GM10248 (cell line): ENCODE data around the gene NTN1.

Experiments
- CTCF ChIA-PET: fragments of 300-600 bp; sonication (Branson Sonifier 250); formaldehyde crosslinking; extraction: SDS; loops from one replicate; lab custom pipeline; 2021; ENCODE audit warnings: antibody characterized with exemption; lab: Yijun Ruan, JAX
- POLR2A ChIA-PET: fragments of 350-650 bp; sonication (Branson Sonifier 250); formaldehyde crosslinking; extraction: SDS; loops from one replicate; lab custom pipeline; 2020; ENCODE audit warnings: antibody characterized with exemption; lab: Yijun Ruan, JAX
- DNase-seq: peaks from one replicate; pipeline ENCODE4 v3.0.0; 2012; ENCODE audit errors: extremely low spot score
- TF ChIP-seq, protein P1 (sequence below): IDR thresholded peaks from 2 replicates; pipeline ENCODE4 v1.5.1; 2012; ENCODE audit warnings: mild to moderate bottlenecking, low read depth; ENCODE audit errors: extremely low read depth, missing control alignments, control extremely low read depth

Gene NTN1

DNA sequence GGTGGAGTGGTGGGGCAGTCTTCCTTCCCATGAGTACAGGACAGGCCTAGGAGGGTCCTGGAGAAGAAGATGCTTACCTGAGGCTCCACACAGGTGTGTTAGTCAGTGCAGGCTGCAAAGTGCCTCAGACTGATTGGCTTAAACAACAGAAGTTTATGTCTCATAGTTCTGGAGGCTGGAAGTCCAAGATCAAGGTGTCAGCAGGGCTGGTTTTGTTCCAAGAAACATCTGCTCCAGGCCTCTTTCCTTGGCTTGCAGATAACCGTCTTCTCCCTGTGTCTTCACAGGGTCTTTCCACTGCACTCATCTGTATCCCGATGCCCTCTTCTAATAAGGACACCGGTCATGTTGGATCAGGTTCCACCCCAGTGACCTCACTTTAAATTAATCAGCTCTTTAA lies 153.0 kb downstream of the NTN1 start:
- DNase-seq, result no peak
- CTCF ChIA-PET, result interaction anchor here (1.3 kb wide), 1 partner anchor 16 kb away, joined by 4 read pairs; no protein-coding TSS in a partner anchor
- POLR2A ChIA-PET, result no interaction called here
- TF ChIP-seq, protein P1, sequence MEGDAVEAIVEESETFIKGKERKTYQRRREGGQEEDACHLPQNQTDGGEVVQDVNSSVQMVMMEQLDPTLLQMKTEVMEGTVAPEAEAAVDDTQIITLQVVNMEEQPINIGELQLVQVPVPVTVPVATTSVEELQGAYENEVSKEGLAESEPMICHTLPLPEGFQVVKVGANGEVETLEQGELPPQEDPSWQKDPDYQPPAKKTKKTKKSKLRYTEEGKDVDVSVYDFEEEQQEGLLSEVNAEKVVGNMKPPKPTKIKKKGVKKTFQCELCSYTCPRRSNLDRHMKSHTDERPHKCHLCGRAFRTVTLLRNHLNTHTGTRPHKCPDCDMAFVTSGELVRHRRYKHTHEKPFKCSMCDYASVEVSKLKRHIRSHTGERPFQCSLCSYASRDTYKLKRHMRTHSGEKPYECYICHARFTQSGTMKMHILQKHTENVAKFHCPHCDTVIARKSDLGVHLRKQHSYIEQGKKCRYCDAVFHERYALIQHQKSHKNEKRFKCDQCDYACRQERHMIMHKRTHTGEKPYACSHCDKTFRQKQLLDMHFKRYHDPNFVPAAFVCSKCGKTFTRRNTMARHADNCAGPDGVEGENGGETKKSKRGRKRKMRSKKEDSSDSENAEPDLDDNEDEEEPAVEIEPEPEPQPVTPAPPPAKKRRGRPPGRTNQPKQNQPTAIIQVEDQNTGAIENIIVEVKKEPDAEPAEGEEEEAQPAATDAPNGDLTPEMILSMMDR, result no peak

DNA sequence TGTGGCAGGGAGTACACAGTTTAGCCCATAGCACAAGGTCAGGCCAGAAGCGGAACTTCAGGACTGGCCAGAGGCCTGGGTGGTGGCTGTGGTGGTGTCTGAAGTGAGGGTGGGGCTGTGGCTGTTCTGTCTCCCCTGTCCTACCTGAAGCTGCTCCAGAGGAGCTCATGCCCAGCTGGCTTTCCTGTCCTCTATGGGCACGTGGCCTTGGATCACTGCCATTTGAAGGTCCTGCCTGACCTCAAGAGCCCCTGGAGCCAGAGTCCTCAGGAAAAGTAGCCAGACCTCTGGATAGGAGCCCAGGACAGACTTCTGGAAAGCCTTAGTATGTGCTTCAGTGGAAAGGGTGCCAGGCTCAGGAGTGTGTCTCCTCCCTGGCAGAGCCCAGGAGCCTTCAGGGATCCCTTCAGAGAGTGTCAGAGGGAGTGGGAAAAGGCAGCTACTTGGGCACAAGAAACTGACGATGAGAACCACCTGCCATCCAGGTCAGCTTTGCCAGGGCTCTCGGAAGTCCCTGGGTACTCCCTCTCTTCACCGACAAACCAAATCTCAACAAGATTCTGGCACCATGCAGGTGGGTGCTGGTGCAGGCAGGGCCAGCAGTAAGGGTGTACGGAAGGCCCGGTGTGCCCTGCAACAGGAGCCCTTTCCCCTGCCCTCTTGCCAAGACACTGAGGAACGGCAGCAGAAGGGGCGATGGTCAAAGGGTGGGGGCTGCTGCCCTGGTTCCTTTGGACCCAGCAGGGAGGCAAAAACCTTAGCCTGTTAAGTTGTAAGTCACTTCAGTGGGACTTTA lies 153.7 kb downstream of the NTN1 start:
- CTCF ChIA-PET, result interaction anchor here (1.3 kb wide), 1 partner anchor 17 kb away, joined by 4 read pairs; no protein-coding TSS in a partner anchor
- POLR2A ChIA-PET, result no interaction called here
- TF ChIP-seq, protein P1, result no peak
- DNase-seq, result no peak

DNA sequence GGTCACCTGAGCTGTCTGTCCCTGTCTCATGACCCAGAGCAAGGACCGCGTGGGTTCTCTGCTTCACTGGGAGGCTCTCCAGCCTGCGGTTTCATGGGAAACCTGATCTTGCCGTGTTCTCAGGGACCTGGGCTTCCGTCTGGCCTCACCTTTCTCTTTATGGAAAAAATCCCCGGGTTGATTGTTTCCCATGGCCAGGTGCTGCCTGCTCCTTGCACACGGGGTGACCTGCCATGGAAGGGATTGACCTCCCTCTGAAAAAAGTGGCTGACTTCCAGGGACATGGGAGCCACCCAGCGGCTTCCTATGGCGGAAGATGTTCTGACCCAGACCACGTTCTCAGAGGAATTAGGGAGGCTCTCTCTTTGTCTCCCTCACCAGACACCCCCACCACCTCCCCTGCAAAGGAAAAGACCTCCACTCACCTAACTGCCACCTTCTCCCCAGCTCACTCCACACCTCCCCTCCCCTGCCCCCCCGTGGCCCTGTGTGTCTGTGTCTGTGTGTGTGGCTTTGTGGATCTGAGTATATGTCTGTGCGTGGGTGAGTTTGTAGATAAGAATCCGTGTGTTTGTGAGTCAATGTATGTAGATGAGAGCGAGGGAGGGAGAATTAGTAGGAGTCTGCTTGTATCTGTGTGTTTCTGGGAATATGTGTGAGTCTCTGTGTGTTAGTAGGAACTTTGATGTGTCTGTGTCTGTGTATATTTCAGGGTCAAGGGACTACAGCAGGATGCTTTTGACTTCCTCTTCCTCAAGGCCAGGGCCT lies 154.6 kb downstream of the NTN1 start:
- ChIA-PET CTCF (no interaction called here), POLR2A (no interaction called here)
- TF ChIP-seq, protein P1, result no peak
- no peak for DNase-seq

DNA sequence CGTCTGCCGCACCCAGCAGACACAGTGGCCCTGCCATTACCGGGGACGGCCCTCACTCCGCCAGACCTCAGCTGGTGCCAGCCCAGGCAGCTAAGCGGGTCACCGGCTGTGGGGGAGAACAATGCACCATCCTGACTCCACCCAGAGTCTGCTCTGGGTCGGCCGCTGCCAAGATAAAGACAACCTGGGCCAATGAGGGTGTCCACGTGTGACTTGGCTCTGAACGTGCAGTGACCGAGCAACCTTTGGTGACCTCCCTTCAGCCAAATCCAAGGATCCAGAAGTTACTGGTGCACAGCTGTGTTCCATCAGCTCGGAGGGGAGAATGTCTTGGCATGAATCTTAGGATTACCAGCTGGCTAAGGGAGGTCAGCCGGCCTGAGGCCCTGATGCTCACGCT lies 155.9 kb downstream of the NTN1 start:
- ChIA-PET POLR2A (no interaction called here), CTCF (no interaction called here)
- DNase-seq, result no peak
- TF ChIP-seq, protein P1, result no peak

DNA sequence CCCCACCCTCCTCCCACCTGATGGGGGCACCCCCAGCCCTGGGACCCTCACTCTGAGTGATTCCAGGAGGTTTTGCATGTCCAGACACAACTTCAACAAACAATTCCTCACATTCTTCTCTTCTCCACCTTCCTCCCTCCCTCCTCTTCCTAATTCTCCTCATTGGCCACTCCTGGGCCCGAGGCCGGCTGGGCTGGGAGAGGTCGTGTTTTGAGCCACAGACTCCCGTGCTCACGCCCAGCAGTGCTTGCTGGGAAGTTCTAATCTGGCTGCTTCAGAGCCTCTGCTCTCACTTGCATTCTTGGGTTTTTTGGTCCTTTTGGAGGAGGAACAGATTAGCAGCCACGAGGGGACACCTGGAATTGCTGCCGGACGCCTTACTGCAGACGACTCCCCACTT lies 157.0 kb downstream of the NTN1 start:
- TF ChIP-seq, protein P1, result no peak
- no peak for DNase-seq
- CTCF ChIA-PET, result no interaction called here
- POLR2A ChIA-PET, result no interaction called here

DNA sequence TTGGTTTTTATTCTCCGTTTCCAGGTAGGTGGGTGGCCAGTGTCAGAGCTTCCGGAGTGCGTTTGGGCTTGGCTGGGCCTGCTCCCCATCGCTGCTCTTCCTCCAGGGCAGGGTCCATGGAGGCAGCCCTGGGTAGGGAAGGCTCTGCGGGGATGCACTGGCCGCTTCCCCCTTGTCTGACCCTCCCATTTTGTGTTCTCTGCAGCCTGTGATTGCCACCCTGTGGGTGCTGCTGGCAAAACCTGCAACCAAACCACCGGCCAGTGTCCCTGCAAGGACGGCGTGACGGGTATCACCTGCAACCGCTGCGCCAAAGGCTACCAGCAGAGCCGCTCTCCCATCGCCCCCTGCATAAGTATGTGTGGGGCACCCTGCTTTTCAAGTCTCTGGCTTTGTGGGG lies 158.3 kb downstream of the NTN1 start:
- ChIA-PET CTCF (no interaction called here), POLR2A (no interaction called here)
- DNase-seq, result no peak
- TF ChIP-seq, protein P1, result no peak
